GM18502 (cell line): ENCODE data around the gene LRP6.
A peak's percentile ranks its signal among the peaks of the same experiment; 100 is the strongest.
"Not testable (repeated sequence)": the region's sequence is repeated elsewhere in the genome, so short reads cannot be mapped to it uniquely, and the experiment has no call there.

Source experiments
- ATAC-seq: cut with Tn5 transposase; IDR thresholded peaks from one replicate; pipeline ENCODE4 v1.9.1; 2021; ENCODE audit warnings: mild to moderate bottlenecking; ENCODE audit not compliant: unreplicated experiment, poor library complexity

Gene LRP6

GRCh38 chr12:12266873-12267741 lies at the start of gene LRP6:
LRP6 (minus strand) TSS chr12:12267044; CDS start chr12:12266735, 309 bp downstream.
- peak; percentile 87 for ATAC-seq

GRCh38 chr12:12315838-12316237 lies 49.0 kb upstream of the LRP6 start:
- ATAC-seq, result no peak

- ATAC-seq, result not testable (repeated sequence)
These were observed 43.9 kb upstream of the LRP6 start for GRCh38 chr12:12310695-12311094.

DNA sequence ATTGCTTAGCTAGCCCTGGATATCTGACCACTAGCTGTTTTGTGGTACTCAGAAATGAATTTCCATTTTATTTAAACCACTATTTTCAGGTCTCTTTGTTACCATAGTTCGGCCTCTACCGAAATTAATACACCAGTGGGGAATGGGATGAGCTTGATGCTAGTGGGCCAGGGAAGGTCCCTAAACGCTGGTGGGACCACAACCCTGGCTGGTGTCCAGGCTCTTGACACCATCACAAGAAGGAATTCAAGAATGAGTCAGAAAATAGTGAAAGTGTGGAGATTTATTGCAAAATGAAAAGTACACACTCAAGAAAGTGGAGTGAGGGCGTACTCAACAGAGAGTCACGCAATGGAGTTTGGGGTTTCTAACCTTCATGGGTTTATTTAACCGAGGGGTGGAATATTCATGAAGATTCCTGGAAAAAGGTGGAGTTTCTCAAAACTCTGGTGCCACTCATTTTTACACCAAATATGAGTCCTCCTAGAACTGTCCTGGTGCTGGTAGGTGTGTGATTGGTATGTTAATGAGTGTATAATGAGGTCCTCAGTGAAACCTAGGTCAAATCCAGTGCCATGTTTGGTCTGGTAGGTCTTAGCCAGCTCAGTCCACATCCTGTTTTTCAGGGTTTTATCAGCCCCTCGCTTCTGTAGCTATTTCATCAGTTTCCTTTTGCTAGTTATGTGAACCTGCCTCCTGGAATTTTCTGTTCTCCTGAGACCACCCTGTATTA lies 38.9 kb upstream of the LRP6 start:
- ATAC-seq, result no peak

DNA sequence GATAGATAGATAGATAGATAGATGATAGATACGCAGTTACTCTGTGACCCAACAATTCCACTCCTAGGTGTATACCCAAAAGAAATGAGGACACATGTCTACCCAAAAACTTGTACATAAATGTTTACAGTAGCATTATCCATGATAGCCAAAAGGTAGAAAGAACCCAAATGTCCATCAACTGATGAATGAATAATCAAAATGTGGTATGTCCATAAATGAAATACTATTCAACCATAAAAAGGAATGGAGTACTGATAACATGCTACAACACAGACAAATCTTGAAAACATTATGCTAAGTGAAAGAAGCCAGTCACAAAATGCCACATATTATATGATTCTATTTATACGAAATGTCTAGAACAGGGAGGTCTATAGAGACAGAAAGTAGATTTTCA lies 36.1 kb upstream of the LRP6 start:
- no peak for ATAC-seq

DNA sequence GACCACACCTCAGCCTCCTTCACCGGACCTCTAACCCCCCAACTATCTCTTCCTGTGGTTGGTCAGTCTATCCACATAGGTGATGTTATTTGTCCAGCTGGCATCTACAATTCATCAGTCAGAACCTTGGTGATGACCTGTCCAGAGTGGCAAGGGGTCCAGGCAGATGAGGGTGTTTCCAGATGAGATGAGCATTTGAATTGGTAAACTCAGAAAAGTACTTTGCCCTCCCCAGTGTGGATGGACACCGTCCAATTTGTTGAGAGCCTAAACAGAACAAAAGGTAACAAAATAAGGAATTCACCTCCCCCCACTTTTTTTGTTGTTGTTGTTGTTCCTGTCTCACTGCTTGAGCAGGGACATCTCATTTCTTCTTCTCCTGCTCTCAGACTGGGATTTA lies 34.3 kb upstream of the LRP6 start:
- ATAC-seq, result no peak

- no peak for ATAC-seq
These were observed 30.5 kb upstream of the LRP6 start for GRCh38 chr12:12297201-12297830.

DNA sequence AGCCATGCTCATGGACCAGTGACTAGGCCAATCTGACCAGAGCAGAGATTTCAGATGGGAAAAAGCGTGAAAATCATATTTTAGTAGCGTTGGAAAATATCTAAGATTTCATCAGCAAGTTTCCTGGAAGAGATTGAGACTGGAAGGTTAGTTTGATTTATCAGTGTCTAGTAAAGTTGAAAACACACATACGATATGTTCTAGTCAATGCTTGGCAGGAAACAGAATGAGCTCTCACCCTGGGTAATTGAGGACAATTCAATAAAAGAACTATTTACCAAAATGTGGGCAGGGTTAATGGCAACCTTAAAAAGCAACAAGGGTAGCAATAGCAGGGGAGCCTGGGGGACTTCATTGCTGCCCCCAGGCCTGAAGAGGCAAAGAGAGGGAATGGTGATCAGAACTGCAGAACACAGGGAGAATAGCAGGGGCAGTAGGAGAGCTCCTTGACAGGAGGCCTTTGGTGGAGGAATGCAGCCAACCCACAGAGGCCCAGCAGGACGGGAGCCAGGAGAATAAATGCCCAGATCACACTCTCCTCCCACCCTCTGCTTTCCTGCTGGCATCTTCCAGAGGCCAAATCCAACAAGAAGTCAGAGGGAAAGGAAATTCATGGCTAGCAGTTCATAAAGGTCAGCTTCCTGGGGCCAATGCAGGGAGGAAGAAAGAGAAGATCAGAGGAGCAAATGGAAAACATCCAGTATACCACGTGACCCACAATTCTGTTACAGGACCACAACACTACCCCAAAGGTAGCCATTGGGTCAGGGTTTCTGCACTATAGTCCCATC lies 27.6 kb upstream of the LRP6 start:
- ATAC-seq, result no peak

DNA sequence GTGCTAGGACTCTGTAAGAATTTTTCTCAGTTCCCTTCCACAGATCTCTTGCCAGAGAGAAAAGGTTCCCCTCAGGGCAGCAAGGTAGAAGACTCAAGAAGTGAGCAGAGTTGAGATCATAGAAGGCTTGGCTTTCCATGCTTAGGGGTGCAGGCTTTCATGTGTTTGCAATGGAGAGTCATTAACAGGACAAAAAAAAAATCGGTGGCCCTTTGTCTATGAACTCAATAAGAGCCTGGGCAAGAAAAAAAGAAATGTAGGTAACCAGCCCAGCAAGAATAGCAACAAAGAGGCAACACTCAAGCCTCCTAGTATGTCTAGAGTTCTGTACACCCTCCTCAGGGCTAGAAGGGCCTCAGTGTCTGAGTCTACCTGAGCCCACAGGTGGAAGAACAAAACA lies 23.4 kb upstream of the LRP6 start:
- no peak for ATAC-seq

DNA sequence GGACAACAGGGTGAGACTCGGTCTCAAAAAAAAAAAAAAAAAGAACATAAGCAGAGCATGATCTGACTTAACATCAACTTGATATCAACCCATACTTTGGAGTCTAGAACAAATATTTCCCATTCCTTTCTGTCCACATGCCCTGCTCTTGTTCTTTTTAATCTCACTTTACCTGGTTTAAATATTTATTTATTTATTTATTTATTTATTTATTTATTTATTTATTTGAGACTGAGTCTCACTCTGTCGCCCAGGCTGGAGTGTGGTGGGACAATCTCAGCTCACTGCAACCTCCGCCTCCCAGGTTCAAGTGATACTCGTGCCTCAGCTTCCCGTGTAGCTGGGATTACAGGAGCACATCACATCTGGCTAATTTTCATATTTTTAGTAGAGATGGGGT lies 19.6 kb upstream of the LRP6 start:
- no peak for ATAC-seq

- no peak for ATAC-seq
These were observed 16.0 kb upstream of the LRP6 start for GRCh38 chr12:12282761-12283425.

- no peak for ATAC-seq
These were observed 15.4 kb upstream of the LRP6 start for GRCh38 chr12:12282202-12282601.

- ATAC-seq, result no peak
These were observed 14.3 kb upstream of the LRP6 start for GRCh38 chr12:12281134-12281533.

DNA sequence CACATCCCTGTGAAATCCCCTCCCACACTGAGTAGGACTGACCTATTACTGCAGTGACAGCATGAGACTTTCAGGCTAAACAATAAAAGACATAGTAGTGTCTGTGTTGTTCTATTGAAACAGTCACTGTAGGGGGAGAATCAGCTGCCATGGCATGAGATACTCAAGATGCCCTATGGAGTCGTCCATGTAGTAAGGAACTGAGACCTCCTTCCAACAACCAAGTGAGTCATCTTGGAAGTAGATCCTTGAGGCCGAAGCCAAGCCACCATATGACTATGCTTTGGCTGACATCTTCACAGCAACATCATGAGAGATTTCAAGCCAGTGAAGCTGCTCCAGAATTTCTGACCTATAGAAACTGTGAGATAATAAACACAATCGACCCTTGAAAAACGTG lies 12.1 kb upstream of the LRP6 start:
- no peak for ATAC-seq

DNA sequence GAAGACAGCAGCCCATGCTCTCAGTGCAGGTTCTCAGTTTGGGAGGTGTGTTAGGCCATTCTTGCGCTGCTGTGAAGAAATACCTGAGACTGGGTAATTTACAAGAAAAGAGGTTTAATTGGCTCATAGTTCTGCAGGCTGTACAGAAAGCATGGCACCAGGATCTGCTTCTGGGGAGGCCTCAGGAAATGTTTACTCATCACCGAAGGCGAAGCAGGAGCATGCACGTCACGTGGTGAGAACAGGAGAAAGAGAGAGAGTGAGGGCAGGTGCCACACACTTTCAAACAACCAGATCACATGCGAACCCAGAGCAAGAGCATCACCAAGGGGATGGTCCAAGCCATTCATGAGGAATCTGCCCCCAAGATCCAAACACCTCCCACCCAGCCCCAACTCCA lies 9.0 kb upstream of the LRP6 start:
- ATAC-seq, result no peak

DNA sequence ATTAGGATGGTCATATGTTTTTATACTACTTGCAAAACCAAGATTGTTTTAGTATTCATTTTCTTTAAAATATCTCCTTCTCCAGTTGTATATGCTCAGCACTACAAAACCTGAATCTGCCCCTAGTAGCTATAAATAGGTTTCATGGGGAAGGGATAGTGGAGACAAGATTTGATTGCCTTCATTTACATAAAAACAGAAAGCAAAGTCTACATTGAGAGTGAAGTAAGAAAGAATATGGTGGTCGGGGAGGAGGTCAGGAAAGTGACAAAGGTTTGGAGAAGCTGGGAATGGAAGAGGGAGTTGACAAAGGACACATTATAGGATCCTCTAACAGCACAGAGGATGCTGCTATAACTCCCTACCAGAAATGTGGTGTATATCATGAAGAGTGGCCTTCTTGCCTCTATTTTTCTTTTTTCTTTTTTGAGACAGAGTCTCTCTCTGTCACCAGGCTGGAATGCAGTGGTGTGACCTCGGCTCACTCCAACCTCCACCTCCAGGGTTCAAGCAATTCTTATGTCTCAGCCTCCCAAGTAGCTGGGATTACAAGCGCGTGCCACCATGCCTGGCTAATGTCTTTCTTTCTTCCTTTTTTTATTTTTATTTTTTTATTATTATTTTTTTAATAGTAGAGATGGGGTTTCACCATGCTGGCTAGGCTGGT lies 6.6 kb upstream of the LRP6 start:
- ATAC-seq, result no peak

DNA sequence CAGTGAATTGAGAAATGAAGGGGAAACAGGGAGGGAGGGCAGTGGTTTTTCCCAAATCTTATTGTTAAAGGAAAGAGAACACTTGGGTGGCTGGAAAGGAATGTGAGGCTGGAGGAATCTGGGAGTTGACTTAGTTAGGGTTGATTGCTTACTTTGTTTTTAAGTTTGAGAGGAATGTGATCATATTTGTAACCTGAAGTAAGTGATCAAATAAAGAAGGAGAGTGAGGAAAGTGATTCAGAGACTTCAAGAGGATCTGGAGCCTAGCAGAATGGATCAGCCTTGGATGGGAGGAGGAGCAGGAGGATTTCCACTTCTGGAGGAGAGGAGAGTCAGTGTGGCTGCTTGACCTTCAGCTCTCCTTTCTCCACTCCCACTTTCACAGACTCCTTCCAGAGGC lies 6.0 kb upstream of the LRP6 start:
- ATAC-seq, result no peak

DNA sequence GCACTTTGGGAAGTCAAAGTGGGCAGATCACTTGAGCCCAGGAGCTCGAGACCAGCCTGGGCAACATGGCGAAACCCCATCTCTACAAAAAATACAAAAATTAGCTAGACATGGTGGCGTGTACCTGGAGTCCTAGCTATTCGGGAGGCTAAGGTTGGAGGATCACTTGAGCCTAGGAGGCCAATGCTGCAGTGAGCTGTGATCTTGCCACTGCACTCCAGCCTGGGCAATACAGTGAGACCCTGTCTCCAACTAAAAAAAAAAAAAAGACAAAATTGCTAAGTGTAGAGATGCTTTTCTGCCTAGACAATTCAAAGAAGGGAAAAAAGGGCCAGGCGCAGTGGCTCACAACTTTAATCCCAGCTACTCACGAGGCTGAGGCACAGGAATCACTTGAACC lies 3.4 kb upstream of the LRP6 start:
- ATAC-seq, result no peak

GRCh38 chr12:12267742-12268200 lies 927 bp upstream of the LRP6 start:
- ATAC-seq, result no peak
